Superior temporal gyrus (tissue), 1 donor: ENCODE results near the gene ASCC1.
A peak's percentile ranks its signal among the peaks of the same experiment; 100 is the strongest.
"Not testable (repeated sequence)": the region's sequence is repeated elsewhere in the genome, so short reads cannot be mapped to it uniquely, and the experiment has no call there.

Experiments
- DNase-seq: peaks from one replicate; pipeline ENCODE4 v3.0.0-alpha.2; 2016; ENCODE audit errors: extremely low spot score

Gene ASCC1

GRCh38 chr10:72171175-72171630 is 44.9 kb downstream of the ASCC1 start:
- no peak for DNase-seq

- DNase-seq = no peak
These were observed 45.3 kb downstream of the ASCC1 start for GRCh38 chr10:72170733-72171132.

- no peak for DNase-seq
These were observed 45.8 kb downstream of the ASCC1 start for GRCh38 chr10:72170263-72170662.

- DNase-seq = no peak
These were observed 49.0 kb downstream of the ASCC1 start for GRCh38 chr10:72167118-72167517.

- DNase-seq = no peak
These were observed 51.5 kb downstream of the ASCC1 start for GRCh38 chr10:72164617-72165016.

- DNase-seq = no peak
These were observed 53.1 kb downstream of the ASCC1 start for GRCh38 chr10:72162978-72163377.

GRCh38 chr10:72158176-72158575 is 57.9 kb downstream of the ASCC1 start:
- DNase-seq = peak; percentile 76

- no peak for DNase-seq
These were observed 59.9 kb downstream of the ASCC1 start for GRCh38 chr10:72156223-72156622.

- no peak for DNase-seq
These were observed 63.8 kb downstream of the ASCC1 start for GRCh38 chr10:72152286-72152685.

GRCh38 chr10:72150746-72151478 is 65.2 kb downstream of the ASCC1 start:
- DNase-seq = not testable (repeated sequence)

- not testable (repeated sequence) for DNase-seq
These were observed 68.8 kb downstream of the ASCC1 start for GRCh38 chr10:72147324-72147584.

GRCh38 chr10:72146559-72147323 is 69.3 kb downstream of the ASCC1 start:
- DNase-seq = no peak

GRCh38 chr10:72146071-72146470 is 70.0 kb downstream of the ASCC1 start:
- no peak for DNase-seq

GRCh38 chr10:72145657-72146056 is 70.4 kb downstream of the ASCC1 start:
- DNase-seq = no peak

- DNase-seq = no peak
These were observed 75.2 kb downstream of the ASCC1 start for GRCh38 chr10:72140850-72141249.

- no peak for DNase-seq
These were observed 75.9 kb downstream of the ASCC1 start for GRCh38 chr10:72140174-72140573.

GRCh38 chr10:72137583-72137982 is 78.5 kb downstream of the ASCC1 start:
- DNase-seq = no peak

GRCh38 chr10:72136225-72136624 is 79.9 kb downstream of the ASCC1 start:
- not testable (repeated sequence) for DNase-seq

- DNase-seq = no peak
These were observed 81.0 kb downstream of the ASCC1 start for GRCh38 chr10:72134785-72135767.

GRCh38 chr10:72133517-72133916 is 82.6 kb downstream of the ASCC1 start:
- no peak for DNase-seq

- DNase-seq = no peak
These were observed 83.2 kb downstream of the ASCC1 start for GRCh38 chr10:72132854-72133253.

- no peak for DNase-seq
These were observed 88.5 kb downstream of the ASCC1 start for GRCh38 chr10:72127571-72127970.
